HS-27A (cell line): ENCODE results near the gene BBX.

Experiments
- DNase-seq: peaks from one replicate; pipeline ENCODE4 v3.0.0-alpha.2; 2012; ENCODE audit warnings: low read depth, missing footprints

BBX gene

GRCh38 chr3:107752202-107752990 lies 229.6 kb downstream of the BBX start:
- no peak for DNase-seq

- no peak for DNase-seq
These were observed 230.7 kb downstream of the BBX start for GRCh38 chr3:107753494-107753893.

DNA sequence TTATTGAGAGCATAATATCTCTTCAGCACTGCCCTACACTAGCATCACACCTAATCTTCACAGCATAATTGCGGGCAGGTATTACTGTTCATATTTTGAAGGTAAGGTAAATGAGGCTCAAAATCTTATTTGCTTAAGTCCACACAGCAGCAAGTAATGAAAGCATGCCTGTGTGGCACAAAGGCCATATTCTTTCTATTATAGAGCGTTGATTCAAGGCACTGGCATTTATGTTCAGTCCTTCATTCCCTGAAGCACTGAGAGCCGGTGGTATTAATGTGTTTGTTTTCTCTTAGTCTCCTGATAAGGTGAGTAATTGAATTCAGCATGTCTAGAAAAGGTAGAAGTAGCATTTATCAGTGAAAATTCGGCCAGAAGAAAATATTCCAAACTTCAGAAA lies 231.2 kb downstream of the BBX start:
- DNase-seq: no peak

DNA sequence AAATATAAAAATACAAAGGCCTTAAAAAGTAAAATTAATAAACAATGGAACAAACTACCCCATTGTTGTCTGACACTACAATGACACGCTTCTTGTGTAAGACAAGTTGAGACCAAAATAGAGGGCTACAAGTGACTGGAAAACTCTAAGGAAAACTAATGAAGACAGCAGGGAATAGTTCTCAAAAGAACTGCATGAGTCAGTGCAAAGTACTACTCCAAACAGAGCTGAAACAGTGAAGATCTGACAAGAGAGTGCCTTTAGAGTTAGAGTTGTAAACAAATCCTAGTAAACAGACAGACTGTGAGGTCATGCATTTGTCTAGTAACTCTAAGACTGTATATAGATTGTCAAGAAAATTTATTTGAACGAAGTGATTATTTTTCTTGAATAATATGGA lies 233.9 kb downstream of the BBX start:
- DNase-seq: no peak

DNA sequence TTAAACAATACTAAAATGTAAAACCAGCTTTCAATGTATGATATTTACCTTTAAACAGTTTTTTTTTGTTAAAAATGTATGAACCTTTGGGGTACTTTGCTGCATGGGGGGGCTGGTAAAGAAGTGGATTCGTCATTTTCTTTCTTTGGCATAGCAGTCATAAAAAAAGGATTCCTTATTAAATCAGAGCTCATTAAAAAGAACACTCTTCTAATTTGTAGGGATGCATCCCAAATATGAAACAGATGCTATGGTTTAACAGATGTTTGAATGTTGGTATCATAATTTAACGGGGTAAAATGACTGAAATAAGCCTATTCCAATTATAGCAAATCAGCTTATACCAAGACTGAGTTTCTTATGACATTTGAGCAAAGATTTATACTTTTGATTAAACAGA lies 234.4 kb downstream of the BBX start:
- no peak for DNase-seq

DNA sequence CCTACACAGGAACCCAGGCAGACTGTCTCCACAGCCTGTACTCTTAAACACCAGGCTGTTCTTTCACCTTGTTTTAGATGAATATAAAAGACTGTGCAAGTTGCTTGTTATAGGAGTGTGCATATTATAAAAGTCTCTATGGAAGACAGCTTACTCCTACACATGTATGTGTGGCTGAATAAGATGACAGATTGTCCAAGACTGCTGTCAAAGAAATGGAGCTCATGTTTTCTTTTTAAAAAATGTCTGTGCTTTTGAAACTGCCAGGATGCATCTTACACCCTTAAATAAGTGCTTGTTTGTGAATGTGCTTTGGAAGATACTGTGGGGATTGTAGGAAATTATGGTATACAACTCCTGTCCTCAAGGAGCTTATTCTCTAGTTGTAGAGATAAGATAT lies 237.4 kb downstream of the BBX start:
- no peak for DNase-seq

- DNase-seq: no peak
These were observed 238.6 kb downstream of the BBX start for GRCh38 chr3:107761391-107761790.

- no peak for DNase-seq
These were observed 242.8 kb downstream of the BBX start for GRCh38 chr3:107765524-107765923.

DNA sequence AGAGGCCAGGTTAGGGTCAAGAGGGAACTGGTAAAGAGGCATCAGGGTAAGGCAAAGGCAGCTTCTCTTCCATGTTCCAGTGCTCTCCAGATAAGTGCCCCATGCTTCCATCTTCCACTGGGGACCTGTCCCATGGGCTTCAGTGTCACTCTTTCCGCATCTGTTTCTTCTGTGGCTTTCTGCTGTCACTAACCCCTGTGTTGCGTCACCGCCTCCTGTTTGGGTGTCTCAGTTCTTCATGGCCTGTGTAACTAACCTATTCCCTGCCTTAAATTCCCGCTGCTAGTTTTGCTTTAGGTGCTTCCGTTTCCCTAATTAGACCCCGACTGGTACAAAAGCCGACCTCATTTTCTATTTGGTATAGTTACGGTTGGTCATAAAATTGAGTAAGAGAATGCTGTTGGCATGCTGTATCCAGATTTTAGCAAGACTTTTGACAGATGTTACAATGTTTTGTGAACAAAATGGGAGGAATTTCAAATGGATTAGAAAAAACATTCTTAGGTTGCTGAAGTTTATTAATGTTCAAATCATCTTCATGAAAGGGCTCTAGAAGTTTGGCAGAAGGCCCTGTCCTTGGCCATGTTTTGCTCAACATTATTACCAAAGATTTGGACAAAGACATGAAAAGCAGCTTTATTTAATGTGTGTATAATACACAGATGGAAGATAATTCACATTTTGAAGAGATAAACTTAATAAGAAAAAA lies 245.3 kb downstream of the BBX start:
- no peak for DNase-seq

DNA sequence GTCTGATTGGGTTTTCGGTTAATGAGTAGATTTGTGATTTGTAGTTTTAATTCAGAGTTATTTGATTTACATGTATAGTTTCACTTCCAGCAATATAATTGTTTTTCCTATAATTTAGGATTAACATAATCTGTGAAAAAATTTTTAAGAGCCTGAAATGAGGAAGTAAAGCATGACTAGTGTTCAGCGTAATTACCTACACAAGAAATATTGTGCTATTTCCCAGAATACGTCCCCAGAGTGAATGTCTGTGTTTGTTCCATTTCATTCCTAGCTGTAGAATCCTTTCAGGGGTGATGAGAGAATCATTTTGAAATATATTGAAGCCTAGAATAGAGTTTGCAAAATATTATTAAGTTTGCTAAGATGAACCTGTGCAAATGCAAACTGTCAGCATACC lies 247.1 kb downstream of the BBX start:
- DNase-seq: no peak

- no peak for DNase-seq
These were observed 249.3 kb downstream of the BBX start for GRCh38 chr3:107772016-107772415.

DNA sequence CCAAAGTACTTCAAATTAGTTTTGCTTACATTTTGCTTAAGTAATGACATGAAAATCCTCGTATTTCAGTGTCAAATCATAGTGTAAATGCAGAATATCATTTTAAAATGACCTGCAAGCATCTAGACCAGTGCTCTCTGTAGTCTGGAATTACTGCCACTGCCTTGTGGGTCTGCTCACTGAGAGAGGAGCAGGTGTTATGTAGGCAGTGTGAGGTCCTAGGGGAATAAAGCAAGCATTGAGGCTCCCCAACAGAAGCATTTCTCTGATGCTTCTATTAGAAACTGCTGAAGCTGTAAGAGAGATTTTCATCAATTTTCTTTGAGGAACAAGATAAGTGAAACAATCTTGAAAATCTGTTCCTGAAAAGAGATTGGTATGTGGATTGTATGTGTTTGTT lies 253.2 kb downstream of the BBX start:
- DNase-seq: no peak

GRCh38 chr3:107781253-107781652 lies 258.5 kb downstream of the BBX start:
- DNase-seq: no peak

- DNase-seq: no peak
These were observed 259.3 kb downstream of the BBX start for GRCh38 chr3:107782054-107782453.

GRCh38 chr3:107790612-107791011 lies 267.9 kb downstream of the BBX start:
- DNase-seq: no peak

- no peak for DNase-seq
These were observed 268.3 kb downstream of the BBX start for GRCh38 chr3:107791027-107791426.

DNA sequence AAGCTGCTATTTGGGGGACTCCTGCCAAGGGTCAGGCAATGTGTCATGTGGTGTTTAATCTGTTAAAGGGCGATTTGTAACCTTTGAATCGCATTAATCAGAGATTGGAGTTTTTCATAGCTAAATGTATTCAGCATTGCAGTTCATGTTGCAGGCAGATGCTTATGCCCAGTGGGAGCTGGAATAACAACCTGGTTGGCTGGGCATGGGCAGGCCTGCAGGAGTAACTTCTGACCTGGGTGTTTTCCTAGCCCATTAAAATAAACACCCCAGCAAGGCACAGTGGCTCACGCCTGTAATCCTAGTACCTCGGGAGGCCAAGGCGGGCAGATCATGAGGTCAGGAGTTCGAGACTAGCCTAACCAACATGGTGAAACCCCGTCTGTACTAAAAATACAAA lies 268.7 kb downstream of the BBX start:
- DNase-seq: no peak

DNA sequence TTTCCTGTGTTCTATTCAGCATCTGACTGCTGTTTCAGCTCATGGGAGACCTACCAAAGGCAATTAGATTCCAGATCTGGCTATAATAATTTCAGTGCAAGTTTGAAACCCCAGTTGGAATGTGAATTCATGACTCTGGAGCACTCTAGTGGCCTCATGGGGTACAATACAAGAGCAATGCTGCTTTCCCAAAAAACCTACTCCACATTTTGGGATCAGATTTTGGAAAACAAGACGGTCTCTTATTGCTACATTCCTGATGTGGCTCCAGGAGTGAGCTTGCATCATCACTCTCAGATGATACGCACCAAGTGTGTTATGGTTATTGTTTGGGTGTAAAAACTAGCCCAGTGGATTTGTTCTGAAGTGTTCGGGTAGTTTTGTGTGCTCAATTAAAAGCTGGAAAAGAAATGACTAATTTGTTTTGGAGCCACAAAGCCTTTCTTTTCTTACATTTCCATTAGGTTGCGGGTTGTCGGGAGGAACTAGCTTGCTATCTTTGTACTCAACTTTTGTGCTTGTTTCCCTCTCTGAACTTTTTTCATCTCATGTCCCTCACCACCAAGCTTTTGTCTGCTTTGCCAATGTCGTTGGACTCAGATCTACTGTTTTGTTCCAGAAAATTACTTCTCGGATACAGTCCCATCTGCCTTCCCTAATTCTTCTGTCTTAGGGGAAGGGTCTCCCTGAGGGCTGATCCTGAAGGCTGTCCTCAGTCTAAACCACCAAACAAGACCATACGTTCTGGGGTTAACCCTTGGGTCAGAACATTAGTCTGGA lies 272.1 kb downstream of the BBX start:
- no peak for DNase-seq

GRCh38 chr3:107795514-107796094 lies 272.8 kb downstream of the BBX start:
- no peak for DNase-seq

GRCh38 chr3:107796791-107797190 lies 274.0 kb downstream of the BBX start:
- DNase-seq: no peak

- no peak for DNase-seq
These were observed 274.8 kb downstream of the BBX start for GRCh38 chr3:107797586-107797985.

GRCh38 chr3:107798381-107798780 lies 275.6 kb downstream of the BBX start:
- DNase-seq: no peak

GRCh38 chr3:107800710-107801109 lies 277.9 kb downstream of the BBX start:
- DNase-seq: no peak
